GM19193 (cell line): ENCODE data around the gene DPP4.

Source experiments
- POLR2A ChIP-seq: IDR thresholded peaks from 4 replicates; pipeline ENCODE4 v1.6.1; 2011; ENCODE audit not compliant: insufficient read depth, insufficient read length; ENCODE audit errors: extremely low read depth

Gene DPP4

GRCh38 chr2:161947406-161947805, 126.6 kb downstream of the DPP4 start:
- no peak for TF ChIP-seq POLR2A

GRCh38 chr2:161946489-161947107, 127.4 kb downstream of the DPP4 start:
- no peak for TF ChIP-seq POLR2A

- no peak for TF ChIP-seq POLR2A
These were observed 131.0 kb downstream of the DPP4 start for GRCh38 chr2:161943011-161943410.
